GM18520 (cell line): ENCODE data around the gene DUSP11.
A peak's percentile ranks its signal among the peaks of the same experiment; 100 is the strongest.
"Not testable (repeated sequence)": the region's sequence is repeated elsewhere in the genome, so short reads cannot be mapped to it uniquely, and the experiment has no call there.

ENCODE experiments used
- ATAC-seq: cut with Tn5 transposase; IDR thresholded peaks from one replicate; pipeline ENCODE4 v1.9.1; 2021; ENCODE audit not compliant: unreplicated experiment

The DUSP11 gene

GRCh38 chr2:73779467-73780236 is at the start of gene DUSP11:
Gene DUSP11, minus strand, starts transcription at chr2:73780103. Its CDS starts 129 bp downstream, at chr2:73779974.
- ATAC-seq, result peak; percentile 100

GRCh38 chr2:73828818-73829570 is 49.1 kb upstream of the DUSP11 start, which contains the start of gene STAMBP:
Gene STAMBP, plus strand, starts transcription at chr2:73828961. Its CDS starts 1,896 bp downstream, at chr2:73830857.
- ATAC-seq, result peak; percentile 66

- no peak for ATAC-seq
Observed at GRCh38 chr2:73828389-73828817, 48.5 kb upstream of the DUSP11 start.

GRCh38 chr2:73827660-73828388 is 47.9 kb upstream of the DUSP11 start:
- ATAC-seq, result no peak

GRCh38 chr2:73827018-73827417 is 47.1 kb upstream of the DUSP11 start:
- no peak for ATAC-seq

- no peak for ATAC-seq
Observed at GRCh38 chr2:73825408-73825807, 45.5 kb upstream of the DUSP11 start.

- ATAC-seq, result no peak
Observed at GRCh38 chr2:73823916-73824523, 44.1 kb upstream of the DUSP11 start.

- ATAC-seq, result no peak
Observed at GRCh38 chr2:73823416-73823815, 43.5 kb upstream of the DUSP11 start.

- ATAC-seq, result no peak
Observed at GRCh38 chr2:73822991-73823390, 43.1 kb upstream of the DUSP11 start.

GRCh38 chr2:73822276-73822675 is 42.4 kb upstream of the DUSP11 start:
- peak; percentile 65 for ATAC-seq

GRCh38 chr2:73821669-73822068 is 41.8 kb upstream of the DUSP11 start:
- ATAC-seq, result no peak

GRCh38 chr2:73821227-73821626 is 41.3 kb upstream of the DUSP11 start:
- ATAC-seq, result peak; percentile 69

- no peak for ATAC-seq
Observed at GRCh38 chr2:73818296-73818695, 38.4 kb upstream of the DUSP11 start.

- no peak for ATAC-seq
Observed at GRCh38 chr2:73812635-73813034, 32.7 kb upstream of the DUSP11 start.

GRCh38 chr2:73811878-73812277 is 32.0 kb upstream of the DUSP11 start:
- ATAC-seq, result no peak

- ATAC-seq, result not testable (repeated sequence)
Observed at GRCh38 chr2:73783883-73784282, 4.0 kb upstream of the DUSP11 start, which contains the start of gene C2orf78. Gene C2orf78, plus strand, starts transcription at chr2:73784183. Its CDS starts 127 bp downstream, at chr2:73784310.

GRCh38 chr2:73783402-73783801 is 3.5 kb upstream of the DUSP11 start:
- not testable (repeated sequence) for ATAC-seq

GRCh38 chr2:73780237-73780582 is 307 bp upstream of the DUSP11 start:
- no peak for ATAC-seq

GRCh38 chr2:73778867-73779466 is 936 bp downstream of the DUSP11 start:
- ATAC-seq, result not testable (repeated sequence)

- ATAC-seq, result no peak
Observed at GRCh38 chr2:73776869-73777519, 2.9 kb downstream of the DUSP11 start.
